NCI-H460 (cell line): ENCODE data around the gene MYOZ3. TPM values are rescaled to one million over a fixed set of nuclear protein-coding genes. Genes with fewer than 3 reads are reported as not detected.

Source experiments
- DNase-seq: peaks from one replicate; pipeline ENCODE4 v3.0.0-alpha.2; 2016; ENCODE audit warnings: low read depth; ENCODE audit errors: extremely low read depth
- polyA plus RNA-seq: library from polyadenylated mRNA; depleted of rRNA; stranded (reverse); fragments of >200 nt; gene quantifications from 2 replicates; pipeline ENCODE4 v1.2.3, GENCODE V29; 2014; cell fraction: nucleus; rRNA removed
- total RNA-seq: library from RNA; depleted of rRNA; stranded (reverse); fragments of >200 nt; shearing (Covaris generic); gene quantifications from 2 replicates; pipeline ENCODE4 v1.2.3, GENCODE V29; 2014; rRNA removed

Gene MYOZ3
- not detected in 2 replicates for total RNA-seq
- not detected in 2 replicates for polyA plus RNA-seq

DNA sequence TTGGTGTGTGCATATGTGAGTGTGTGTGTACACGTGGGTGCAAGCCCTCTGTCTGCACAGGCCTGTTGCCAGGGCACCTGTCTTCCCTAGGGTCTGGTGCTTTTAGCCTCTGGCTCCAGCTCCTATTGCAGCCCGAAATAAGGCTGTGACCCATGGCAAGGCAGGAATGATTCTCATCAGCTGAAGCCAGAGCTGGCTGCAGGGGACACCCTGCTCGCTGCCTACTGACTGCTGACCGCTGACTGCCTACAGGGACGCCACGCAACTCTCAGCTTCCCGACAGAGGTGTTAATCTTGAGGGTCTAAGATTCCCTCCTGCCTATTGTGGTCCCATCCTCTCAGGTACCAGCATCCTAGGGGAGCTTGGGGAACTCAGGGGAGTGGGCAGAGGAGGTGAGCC is at the start of gene MYOZ3:
TSS of gene MYOZ3 (plus strand) at position 166 of the 400 bp plus-strand sequence. CDS start 1,691 bp downstream, outside the sequence.
- DNase-seq = no peak

- DNase-seq = no peak
These were observed 48.6 kb upstream of the MYOZ3 start for GRCh38 chr5:150612405-150612804.

GRCh38 chr5:150612905-150613670 is 48.0 kb upstream of the MYOZ3 start:
- DNase-seq = no peak

GRCh38 chr5:150613991-150614660 is 46.9 kb upstream of the MYOZ3 start:
- DNase-seq = no peak

- no peak for DNase-seq
These were observed 46.4 kb upstream of the MYOZ3 start for GRCh38 chr5:150614661-150615060.

- DNase-seq = no peak
These were observed 45.8 kb upstream of the MYOZ3 start for GRCh38 chr5:150615141-150615699.

GRCh38 chr5:150616024-150616470 is 45.0 kb upstream of the MYOZ3 start:
- no peak for DNase-seq

DNA sequence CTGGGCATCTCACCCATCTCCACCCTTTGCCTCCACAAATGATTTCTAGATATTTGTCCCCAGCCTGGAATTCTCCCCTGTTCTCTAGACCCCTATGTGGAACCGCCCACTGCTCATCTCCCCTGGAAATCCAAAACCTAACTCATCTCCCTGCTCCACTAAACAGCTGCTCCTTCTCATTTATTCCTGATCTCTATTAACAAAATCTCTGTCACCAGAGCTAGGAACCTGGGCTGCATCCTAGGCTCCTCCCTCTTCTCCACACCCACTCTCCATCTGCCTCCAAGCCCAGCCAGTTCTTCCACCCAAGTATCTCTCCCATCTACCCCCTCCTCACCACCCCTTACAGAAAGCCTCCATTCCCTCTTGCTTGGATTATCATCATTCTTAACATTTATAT is 44.5 kb upstream of the MYOZ3 start:
- DNase-seq = no peak

DNA sequence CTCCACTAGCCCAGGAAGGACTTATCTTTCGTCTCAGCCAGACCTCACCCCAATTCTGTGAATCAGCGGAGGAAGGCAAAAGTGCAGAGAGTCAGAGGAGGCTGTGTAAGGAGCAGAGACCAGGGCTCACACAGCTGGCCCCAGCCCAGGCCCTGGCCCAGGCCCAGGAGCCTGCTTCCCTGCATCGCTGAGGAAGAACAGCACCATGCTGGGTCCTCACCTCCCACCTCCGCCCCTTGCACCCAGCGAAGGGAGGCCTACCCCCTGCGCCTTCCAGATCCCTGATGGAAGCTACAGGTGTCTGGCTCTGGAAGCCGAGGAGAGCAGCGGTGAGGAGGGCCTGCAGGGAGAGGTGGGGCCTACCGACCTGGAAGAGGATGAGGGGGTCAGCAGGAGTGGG is 42.9 kb upstream of the MYOZ3 start:
- no peak for DNase-seq

DNA sequence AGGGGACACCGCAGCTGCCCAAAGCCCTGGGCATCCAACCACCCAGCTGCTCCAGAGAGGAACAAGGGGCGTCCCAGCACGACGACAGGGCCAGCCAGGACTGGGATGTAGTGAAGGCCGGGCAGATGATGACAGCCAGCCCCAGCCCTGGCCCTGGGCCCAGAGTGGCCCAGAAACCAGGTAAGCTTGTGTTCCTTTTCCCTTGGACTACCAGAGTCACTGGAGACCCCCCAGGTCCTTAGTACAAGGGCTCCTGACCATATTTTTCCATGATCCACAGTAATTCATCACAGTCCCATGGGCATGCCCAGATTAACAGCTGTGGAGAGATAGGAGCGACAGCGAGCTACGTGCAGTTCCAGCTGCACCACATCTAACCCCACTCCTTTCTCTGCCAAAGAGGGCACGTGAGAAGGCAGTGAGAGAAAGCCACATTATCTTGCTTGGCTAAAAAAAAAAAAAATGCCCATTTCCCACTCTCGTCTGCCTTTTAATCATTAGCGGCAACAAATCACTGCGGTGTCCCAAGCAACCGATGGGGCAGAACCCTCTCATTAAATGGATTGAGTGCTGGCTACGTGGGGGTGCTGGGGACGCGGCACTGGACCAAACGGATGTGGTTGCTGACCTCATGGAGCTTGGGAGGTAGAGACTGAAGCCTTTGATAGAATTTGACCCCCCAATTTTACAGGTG is 42.3 kb upstream of the MYOZ3 start:
- DNase-seq = no peak

GRCh38 chr5:150619359-150620230 is 41.5 kb upstream of the MYOZ3 start:
- no peak for DNase-seq

DNA sequence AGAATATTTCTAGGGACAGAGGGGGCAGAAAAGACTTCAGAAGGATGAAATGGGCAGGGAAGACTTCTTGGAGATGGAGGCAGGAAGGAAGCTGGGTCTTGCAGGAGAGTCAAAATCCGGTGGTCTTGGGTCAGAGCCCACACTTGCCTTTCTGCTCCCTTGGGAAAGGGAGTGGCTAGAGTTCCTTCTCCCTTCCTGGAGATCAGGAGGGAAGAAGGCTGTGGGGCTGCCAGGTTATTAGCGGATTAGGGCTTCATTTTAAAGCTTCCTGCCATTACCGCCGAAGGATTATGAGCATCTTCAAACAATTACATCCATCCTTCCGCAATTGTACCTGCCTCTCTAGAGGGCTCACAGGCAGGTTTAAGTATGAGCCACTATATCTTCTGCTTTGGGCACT is 39.8 kb upstream of the MYOZ3 start:
- DNase-seq = no peak

DNA sequence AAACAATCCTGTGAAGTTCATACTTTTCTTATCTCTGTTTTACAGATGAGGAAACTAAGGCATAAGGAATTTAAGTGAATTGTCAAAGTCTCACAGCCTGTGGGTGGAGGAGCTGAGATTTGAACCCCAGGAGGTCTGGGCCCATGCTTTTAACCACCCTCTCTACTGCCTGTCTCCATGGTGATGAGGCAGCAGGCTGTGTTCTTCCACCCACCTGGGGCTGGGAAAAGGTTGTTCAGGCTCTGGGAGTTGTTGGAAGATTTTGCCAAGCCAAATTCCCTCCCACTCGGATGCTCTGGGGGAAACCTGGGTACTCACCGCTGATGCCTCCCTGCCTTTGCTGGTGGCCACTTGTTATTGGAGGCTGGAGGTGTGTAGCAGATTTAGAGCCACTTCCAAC is 38.9 kb upstream of the MYOZ3 start:
- DNase-seq = no peak

GRCh38 chr5:150623152-150623877 is 37.7 kb upstream of the MYOZ3 start:
- DNase-seq = no peak

DNA sequence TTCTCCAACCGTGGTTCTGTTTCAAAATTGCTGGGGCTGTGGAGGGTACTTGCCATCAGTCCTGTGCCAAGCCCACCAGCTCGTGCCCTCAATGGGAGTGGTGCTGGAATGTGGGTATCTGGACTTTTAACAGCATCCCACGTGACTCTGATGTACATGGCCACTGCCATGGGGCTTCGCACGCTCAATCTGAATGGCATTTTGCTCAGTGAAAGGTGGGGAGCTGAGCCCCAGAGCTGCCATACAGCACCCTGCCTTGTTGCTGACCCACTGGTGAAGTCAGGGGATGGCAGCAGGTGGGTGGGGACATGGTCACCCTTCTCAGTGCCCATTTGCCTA is 37.2 kb upstream of the MYOZ3 start:
- no peak for DNase-seq

- DNase-seq = no peak
These were observed 36.5 kb upstream of the MYOZ3 start for GRCh38 chr5:150624334-150625163.

DNA sequence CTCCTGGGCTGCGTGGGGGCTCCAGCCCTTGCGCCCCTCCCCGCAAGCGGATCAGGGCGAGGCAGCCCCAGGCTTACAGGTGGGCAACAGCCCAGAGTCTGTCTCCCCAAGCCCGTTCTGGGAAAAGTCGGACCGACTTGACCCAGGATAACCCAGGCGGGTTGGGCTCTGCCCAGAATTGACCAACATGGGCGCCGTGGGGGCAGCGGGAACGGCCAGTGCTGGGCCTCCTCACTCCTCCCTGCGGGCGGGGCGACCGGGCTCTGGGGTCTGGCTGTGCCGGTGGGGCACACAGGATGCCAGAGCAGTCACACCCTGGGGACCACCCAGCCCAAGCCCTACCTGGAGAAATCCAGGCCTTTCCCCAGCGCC is 35.9 kb upstream of the MYOZ3 start:
- DNase-seq = no peak

GRCh38 chr5:150625831-150626746 is 35.0 kb upstream of the MYOZ3 start:
- no peak for DNase-seq
